Fibroblast of skin of left quadriceps (primary cell): ENCODE data around the gene RERGL.
"Not testable (repeated sequence)": the region's sequence is repeated elsewhere in the genome, so short reads cannot be mapped to it uniquely, and the experiment has no call there.

Experiments
- DNase-seq, 2 experiments: peaks; one replicate each; pipeline ENCODE4 v3.0.0-alpha.2; 2013; ENCODE audit warnings: low read depth in 2 of 2

The RERGL gene, protein sequence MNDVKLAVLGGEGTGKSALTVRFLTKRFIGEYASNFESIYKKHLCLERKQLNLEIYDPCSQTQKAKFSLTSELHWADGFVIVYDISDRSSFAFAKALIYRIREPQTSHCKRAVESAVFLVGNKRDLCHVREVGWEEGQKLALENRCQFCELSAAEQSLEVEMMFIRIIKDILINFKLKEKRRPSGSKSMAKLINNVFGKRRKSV

DNA sequence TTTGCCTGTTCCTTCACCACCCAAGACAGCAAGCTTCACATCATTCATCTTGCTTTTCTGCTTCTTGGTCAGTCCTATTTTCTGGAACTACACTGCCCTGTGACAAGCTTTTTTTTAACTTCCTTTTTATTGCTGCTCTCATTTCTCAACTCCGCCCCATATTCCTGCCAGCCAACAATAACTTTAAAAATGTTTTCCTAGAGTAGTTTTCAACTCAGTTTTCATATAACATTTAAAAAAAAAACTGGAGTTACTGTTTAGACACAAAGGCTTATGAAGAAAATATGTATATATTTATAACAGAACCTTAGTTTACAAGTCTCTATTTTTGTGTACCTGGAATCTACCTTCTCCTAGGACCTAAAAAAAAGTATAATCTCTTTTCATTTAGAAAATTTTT lies at the start of gene RERGL:
Gene RERGL (minus strand): TSS at position 101 of the 400 bp plus-strand sequence. CDS start 53 bp downstream, at position 48.
- no peak for DNase-seq

GRCh38 chr12:18139254-18139653 lies 49.3 kb upstream of the RERGL start:
- no peak for DNase-seq

DNA sequence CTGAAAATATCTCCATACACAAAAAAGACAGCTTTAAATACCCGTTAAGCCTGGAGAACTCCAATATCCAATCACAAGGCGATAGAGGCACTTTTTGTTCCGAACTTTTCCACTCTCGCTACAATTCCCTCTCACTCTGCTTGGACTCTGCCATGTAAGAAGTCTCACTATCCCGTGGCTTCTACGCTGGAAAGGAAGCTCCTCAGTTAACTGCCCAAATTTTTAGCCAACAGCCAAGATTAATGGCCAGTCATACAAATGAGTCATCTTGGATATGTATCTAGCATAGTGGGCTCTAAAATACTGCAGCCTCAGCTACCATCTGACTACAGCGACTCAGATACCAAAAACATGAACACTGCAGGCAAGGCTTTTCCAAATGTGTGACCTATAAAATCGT lies 45.5 kb upstream of the RERGL start:
- DNase-seq, result no peak

DNA sequence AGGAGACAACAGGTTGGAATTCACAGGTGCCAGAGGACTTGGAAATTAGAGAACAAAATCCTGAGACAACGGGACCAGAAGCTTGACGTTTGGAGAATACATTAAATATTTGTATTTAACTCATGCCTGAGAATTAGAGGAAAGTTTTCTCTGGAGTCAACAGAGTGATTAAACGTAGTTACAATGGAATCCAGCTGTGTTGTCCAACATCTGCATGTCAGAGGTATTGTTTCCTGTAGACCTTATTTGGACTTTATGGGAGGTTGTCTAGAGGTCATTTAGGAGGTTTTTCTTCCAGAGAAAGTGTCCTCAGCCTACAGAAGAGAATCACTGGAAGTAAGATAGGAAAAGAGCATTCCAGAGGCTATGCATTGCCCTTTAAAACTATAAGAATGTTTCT lies 45.1 kb upstream of the RERGL start:
- DNase-seq, result no peak

DNA sequence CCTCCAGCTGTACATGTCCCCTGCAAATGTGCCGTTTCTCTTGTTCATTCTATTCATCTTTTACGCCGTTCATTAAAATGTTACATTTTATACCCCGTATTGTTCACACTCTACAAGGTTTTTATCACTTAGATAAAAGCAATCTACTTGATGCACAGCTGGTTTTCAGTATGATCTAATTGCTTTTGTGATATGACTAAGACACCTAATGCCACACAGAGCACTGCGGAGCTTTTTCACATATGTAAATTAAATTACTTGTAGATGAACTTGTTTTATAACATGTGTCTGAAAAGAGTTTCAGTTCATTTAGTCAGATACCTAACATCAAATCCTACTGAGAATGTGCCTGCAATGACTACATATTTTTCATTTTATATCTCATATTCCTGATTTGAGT lies 40.9 kb upstream of the RERGL start:
- DNase-seq, result no peak

DNA sequence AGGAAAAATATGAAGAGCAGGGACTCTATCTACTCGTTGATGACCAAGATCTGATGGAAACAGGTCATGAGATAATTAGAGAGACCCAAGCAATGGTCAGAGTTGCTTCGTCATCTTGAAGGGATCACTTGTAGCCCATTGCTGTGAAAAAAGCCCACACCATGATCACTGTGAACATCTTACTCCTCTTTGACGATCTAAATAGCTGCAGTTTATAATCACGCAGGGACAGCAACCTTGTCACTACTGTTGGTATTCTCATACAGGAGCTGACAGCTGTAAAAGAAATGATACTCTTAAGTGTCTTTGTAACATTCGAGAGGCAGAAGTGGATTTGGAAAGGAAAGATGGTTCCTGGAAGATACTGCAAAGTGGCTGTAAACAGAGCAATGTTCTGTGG lies 33.7 kb upstream of the RERGL start:
- no peak for DNase-seq

- DNase-seq, result no peak
These were observed 30.9 kb upstream of the RERGL start for GRCh38 chr12:18120899-18121298.

DNA sequence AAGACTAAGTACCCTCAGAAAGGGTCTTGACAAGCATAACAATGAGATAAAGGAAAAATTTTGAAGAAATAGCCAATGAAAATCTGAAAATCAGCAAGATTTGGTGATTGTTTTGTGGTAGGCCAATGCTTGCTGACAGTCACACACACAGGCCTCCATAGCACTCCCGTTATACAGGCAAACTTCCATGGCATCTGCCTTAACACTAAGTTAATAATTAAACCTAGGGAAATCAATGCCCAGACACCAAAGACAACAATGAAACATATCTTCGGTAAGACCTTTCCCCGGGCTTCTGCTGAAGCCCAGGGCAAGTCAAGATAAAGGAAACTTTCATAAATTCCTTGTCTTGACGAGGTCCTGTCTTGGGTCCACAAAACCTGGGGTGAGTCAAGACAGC lies 18.6 kb upstream of the RERGL start:
- DNase-seq, result no peak

GRCh38 chr12:18103624-18104023 lies 13.6 kb upstream of the RERGL start:
- DNase-seq, result no peak

- no peak for DNase-seq
These were observed 11.1 kb upstream of the RERGL start for GRCh38 chr12:18101043-18101442.

DNA sequence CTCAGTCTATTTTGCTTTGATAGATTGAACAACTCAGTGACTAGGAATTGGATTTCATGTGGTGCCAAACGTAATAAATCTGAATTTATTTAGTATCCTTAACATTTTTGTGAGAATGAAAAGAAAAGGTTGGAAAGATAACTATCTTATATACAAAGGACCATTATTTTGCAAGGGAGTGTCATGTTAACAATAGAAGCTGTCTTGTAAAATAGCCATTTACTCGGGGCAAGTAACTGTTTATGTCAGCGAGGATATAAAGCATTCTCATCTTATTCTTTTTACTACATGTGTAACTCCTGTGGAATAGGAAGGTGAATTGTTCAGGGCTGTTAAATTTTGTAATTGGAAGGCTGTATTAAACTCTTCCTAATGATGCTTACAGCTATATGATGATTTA lies 5.9 kb downstream of the RERGL start:
- no peak for DNase-seq

GRCh38 chr12:18079541-18080246 lies 10.3 kb downstream of the RERGL start:
- DNase-seq, result no peak

DNA sequence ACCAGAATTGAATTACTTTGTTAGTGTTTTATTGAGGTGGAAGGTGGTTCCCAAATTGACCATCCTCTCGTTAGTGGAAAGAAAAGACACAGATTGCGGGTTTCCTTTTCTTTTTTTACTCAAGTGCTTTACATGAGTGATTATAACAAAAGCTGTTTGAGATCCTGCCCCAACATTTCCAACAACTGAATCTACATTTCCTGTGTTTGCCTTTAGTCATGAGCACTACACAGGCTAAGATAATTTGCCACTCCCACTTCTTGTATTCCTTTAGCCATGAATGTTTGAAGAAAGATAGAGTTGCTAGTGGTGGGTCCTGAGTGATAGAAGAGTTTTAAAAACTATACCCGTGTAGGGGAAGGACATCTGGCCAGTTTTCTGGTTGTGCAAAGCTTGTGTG lies 16.0 kb downstream of the RERGL start:
- DNase-seq, result no peak

DNA sequence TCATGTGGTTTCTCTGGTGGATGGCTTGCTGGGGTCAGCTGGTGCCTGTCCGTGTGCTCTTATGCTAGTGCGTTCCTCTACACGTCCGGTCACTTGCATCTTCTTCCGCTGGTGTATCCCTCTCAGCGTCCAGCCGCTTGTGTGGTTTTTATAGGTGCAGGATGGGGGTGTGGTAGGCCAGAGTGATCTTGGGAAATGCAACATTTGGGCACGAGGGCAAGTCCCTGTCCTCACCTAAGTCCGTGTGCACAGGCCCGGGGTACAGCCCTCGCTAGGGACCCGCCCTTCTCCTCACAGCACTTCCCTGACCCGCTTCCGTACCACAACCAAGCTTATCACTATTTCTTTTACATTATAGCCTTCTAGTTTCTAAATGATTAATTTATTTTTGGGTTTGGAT lies 17.3 kb downstream of the RERGL start:
- DNase-seq, result no peak

DNA sequence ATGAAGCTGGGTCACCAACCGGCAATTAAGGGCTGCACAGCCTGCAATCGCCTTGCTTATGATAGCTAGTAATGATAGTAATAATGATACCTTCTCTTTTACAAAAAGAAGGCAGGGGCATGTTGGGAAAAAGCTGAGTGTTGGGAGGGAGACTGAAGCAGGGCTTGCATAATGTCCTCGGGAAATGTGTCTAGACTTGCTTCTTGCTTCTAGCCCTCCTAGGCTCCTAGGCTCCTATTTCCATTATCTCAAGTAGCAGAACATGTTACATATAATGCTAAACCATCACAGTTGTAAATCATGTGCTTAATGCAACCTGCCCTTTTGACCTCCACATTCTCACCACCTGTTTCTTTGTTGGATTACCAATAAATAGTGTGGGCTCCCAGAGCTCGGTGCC lies 18.7 kb downstream of the RERGL start:
- no peak for DNase-seq

- no peak for DNase-seq
These were observed 21.6 kb downstream of the RERGL start for GRCh38 chr12:18068355-18068754.

GRCh38 chr12:18066666-18067065 lies 23.3 kb downstream of the RERGL start:
- no peak for DNase-seq

DNA sequence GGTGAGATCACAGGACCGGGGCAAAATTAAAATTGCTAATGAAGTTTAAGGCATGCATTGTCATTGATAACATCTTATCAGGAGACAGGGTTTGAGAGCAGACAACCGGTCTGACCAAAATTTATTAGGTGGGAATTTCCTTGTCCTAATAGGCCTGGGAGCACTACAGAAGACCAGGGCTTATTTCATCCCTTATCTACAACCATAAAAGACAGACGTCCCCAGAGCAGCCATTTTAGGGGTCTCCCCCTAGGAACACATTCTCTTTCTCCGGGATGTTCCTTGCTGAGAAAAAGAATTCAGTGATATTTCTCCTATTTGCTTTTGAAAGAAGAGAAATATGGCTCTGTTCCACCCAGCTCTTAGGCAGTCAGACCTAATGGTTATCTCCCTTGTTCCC lies 27.1 kb downstream of the RERGL start:
- not testable (repeated sequence) for DNase-seq

GRCh38 chr12:18057051-18057450 lies 32.9 kb downstream of the RERGL start:
- DNase-seq, result no peak

DNA sequence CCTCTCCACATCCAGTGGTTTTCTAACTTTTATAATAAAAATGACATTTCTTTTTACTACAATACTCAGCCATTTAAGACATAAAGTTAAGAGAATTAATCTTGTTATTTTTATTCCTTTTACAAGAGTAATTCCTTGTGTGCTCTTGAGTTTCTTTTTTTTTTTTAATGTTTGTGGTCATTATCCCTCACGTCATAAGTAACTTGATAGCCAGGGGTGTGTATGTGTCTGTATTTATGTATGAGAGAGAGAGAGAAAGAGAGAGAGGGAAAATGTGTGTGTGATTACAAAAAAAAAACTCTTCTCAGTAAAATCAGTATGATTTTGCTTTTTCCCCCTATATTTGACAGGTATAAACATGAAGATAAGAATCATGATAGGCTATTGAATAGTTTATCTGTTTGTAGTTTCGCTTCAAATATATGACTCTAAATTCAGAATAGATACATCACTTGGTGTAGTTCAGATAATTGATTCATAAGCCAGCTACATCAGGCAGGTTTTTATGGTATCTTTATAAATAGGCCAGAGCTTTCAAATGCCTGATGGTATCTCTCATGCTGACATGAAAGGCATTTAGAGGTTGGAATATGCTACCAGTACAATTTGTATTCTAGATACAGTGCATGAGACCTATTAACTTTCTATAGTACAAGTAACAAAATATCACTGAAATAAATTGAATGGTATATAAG lies 34.9 kb downstream of the RERGL start:
- no peak for DNase-seq

DNA sequence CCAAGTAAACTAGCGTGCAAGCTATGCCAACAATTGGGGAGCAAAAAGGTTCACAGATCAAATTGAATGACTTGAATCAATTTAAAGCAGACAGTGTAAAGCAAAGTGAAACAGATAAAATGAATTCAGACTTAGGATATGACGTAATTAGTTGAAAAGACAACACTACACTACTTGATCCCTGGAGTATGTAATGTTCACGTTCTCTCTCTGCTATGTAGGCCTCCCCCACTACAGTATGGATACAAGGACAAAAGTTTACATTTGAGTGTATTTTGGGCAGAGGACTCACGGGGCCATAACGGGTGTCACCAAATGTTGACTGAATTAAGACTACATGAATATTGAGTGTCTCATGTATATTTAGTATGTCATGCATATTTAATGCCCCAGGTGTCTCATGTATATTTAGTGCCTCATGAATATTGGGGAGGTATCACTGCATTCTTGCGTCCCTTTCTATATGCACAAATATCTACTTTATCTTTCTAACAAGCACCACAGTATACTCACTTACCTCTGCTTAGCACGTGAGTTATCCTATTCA lies 44.5 kb downstream of the RERGL start:
- DNase-seq, result no peak

GRCh38 chr12:18040060-18040742 lies 49.8 kb downstream of the RERGL start:
- DNase-seq, result not testable (repeated sequence)
